Measurements from ENCODE around the gene CDK2.
"Not testable (repeated sequence)": the region's sequence is repeated elsewhere in the genome, so short reads cannot be mapped to it uniquely, and the experiment has no call there.

Gene CDK2

DNA sequence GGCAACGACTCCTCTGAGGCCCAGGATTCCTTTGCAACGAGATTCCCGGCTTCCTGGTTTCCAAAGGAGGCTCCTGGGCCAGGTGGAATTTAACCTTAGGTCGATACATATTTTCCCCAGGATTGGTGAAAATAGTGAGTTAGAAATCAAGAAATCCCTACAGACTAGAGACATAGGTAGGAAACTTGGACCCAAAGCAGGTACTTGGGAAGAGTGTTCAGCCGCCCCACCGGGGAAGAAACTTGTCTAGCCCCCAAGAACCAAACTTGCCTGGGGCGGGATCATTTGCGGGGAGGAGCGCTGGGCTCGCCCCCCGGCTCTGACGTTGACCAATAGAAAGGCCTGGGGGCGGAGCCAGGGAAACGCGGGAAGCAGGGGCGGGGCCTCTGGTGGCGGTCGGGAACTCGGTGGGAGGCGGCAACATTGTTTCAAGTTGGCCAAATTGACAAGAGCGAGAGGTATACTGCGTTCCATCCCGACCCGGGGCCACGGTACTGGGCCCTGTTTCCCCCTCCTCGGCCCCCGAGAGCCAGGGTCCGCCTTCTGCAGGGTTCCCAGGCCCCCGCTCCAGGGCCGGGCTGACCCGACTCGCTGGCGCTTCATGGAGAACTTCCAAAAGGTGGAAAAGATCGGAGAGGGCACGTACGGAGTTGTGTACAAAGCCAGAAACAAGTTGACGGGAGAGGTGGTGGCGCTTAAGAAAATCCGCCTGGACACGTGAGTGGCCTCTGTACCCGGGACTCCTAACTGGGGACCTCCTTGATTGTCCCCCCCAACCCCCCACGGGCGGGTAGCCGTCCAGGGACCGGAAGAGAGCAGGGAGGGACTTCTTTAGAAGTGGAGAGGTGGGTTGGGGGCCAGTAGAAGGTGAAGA lies at the start of gene CDK2:
Gene CDK2, plus strand, starts transcription at position 423 of the 874 bp plus-strand sequence. Its CDS starts 179 bp downstream, at position 602.
- peak; percentile 93 for DNase-seq

DNA sequence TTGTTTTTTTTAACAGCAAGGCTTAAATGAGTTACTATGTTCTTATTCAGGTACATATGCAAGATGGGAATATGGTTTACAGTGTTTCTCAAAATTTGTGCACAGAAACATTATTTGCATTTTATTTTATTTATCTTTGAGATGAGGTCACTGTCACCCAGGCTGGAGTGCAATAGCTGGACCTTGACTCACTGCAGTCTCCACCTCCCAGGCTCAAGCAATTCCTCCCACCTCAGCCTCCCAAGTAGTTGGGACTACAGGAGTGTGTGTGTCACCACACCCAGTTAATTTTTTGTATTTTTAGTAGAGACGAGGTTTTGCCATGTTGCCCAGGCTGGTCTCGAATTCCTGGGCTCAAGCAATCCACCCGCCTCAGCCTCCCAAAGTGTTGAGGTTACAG lies 47.6 kb upstream of the CDK2 start:
- not testable (repeated sequence) for DNase-seq

DNA sequence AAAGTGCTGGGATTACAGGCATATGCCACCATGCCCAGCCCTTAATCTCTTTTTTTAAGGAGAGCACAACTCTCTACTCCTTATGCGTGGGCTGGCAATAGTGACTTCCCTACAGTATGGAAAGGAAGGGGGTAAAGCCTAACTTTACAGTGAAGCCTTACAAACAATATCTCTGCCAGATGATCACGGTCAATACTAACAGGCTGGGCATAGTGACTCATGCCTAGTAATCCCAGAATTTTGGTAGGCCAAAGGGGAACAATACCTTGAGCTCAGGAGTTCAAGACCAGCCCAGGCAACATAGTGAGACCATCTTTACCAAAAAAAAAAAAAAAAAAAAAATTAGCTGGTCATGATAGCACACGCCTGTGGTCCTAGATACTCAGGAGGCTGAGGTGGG lies 44.5 kb upstream of the CDK2 start:
- no peak for DNase-seq

DNA sequence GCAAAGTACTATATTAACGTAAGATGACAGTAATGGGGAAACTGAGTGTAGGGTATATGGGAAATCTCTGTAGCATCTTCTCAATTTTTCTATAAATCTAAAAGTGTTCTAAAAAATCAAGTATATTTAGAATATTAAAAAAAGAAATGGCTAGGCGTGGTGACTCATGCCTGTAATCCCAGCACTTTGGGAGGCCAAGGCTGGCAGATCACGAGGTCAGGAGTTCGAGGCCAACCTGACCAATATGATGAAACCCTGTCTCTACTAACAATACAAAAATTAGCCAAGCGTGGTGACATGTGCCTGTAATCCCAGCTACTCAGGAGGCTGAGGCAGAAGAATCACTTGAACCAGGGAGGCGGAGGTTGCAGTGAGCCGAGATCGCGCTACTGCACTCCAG lies 43.0 kb upstream of the CDK2 start:
- DNase-seq = not testable (repeated sequence)

DNA sequence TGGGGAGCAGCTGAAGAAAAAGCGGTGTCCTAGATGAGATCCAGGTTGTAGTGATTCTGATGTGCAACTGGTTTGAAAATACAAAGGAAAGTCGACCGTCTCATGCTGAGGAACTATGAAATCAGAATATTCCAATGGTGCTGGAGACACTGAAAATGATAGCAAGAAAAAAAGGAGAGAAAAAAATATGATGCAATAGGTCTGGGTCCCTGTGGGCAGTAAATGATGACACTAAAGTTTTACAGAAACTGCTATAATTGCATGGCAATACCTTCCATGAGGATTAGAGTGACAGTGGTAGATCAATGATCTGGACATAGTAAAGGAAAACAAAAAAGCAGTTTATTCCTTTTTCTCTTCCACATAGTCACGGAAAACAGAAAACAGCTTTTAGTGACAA lies 41.3 kb upstream of the CDK2 start:
- no peak for DNase-seq

DNA sequence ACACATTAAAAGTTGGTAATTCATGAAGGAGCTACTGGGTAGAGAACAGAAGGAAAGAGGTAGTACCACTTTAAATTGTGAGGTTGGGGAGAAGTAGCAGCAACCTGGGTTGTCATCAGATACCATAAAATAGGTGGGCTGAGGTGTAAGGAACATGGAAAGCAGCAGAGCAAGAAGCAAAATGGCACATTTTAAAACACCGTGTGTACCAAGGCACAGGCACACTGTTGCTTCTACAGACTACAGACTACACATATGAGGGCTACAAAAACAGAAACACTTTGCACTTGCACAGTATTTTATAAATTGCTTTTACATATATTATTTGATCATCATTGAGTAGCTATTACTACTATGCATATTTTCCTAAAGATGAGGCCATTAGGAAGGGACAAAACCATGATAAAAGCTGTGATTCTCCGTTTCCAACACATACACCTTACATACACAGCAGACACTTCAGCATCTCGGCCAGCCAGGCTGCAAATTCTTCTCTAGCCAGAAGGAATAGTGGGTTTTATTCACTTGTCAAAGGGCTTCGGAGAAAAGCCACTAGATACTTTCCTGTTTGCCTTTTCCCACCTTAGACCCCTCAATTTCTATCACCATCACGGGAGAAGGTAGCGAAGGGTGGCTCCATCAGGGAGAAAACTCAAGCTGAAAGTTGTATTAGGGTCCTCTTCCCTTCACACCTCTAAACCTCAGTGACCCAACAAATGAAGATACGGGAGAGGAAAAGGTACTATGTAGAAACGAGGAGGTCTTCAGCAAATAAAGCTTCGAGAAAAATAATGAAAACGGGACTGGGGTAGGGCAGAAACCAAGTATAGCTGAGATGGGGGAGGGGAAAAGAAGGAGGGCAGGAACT lies 40.5 kb upstream of the CDK2 start:
- DNase-seq = no peak

DNA sequence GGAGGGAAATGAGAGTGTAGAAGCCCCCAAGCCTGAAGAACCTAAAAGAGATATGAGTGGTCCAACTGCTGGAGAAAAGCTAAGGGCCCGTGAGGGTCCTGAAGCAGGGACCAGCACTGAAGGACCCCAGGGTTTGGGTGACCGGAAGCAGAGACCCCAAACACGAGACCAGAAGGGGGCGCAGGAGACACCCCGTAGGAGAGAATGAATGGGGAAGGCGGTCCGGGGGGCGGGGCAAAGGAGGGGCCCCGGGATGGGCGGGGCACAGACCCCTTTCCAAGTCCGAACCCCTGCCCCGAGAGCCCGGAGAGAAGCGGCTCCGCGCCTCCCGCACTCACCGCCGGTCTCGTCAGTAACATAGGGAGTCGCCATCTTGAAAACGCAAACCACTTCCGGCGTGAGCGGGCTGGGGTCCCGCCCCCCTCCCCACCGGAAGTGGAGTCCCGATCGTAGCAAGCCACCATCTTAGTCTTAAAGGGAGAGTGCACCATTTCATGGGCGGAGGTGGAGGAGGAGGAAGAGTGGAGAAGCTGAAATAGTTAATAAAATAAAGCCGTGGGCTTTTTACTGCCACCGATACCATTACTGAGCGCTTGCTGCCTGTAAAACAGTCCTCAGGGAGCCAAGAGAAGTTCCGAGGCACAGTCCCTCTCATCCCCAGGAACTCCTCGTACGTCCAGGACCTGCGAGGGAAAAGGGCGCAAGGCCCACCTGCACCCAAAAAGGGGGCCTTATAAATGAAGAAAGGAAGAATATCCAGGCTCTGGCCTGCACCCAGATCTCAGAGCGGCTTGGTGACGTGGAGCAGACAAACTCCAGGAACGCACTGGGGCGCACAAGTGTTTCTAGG lies 39.7 kb upstream of the CDK2 start:
- peak; percentile 84 for DNase-seq

DNA sequence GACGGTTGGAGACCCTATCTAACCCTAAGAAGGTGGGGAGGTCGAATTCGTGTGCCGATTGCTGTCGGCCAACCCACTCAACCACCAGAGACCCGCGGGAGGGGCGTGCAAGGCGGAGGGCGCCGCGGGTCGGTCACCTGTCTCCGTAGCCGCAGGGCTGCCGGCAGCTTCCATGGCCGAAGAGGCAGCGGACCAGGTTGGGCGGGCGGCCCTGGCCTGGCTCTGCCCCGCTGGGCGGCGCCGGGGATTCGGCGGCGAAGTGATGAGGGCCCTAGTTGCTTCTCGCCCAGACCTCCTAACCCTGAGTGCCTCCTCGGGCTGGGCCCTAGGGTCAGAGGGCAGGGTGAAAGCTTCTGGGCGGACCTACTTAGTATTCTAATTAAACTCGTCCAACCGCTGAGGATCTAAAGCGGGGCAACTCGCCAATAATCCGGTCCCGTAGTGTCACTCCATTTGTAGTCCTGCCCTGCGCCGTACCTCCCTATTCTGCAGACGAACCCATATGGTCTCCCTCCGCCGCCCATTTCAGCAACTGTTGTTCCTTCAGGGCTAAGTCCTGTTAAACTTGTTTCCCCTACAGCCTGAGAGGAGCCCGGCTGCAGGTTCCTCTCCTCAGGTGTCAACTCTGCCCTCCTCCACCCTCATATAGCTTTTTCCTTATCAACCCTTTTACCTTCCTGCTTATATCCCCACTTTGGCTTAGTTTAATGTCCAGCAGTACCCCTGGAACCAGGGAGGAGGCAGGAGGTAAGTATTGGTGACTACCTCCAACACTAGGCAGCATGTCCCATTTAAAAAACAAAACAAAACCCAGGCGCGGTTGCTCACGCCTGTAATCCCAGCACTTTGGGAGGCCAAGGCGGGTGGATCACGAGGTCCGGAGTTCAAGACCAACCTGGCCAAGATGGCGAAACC lies 38.8 kb upstream of the CDK2 start, which contains the start of gene PYM1:
Gene PYM1, minus strand, starts transcription at position 307 of the 915 bp plus-strand sequence. Its CDS starts 133 bp downstream, at position 174.
- peak; percentile 54 for DNase-seq

DNA sequence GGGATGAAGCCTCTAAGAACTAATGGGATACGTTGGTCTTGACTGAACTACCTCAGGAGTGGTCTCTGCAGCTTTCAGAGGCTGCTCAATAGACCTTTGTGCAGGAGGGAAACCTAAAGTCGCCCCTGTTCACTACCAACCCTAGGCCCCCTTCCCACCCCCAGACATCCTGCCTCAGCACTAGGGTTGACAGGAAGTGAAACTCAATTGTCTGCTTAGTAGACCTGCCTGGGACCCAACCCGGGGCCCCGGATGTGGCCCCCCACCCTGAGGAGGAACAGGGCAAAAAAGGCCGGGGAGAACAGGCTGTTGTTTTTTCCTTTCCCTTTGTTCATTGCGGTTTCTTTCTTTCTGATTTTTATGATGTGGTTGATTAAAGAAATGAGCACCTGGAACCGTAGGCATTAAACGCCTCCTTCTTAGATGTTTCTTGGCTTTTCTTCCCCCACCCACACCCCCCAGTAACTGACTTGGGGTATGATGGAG lies 37.3 kb upstream of the CDK2 start:
- peak; percentile 78 for DNase-seq

DNA sequence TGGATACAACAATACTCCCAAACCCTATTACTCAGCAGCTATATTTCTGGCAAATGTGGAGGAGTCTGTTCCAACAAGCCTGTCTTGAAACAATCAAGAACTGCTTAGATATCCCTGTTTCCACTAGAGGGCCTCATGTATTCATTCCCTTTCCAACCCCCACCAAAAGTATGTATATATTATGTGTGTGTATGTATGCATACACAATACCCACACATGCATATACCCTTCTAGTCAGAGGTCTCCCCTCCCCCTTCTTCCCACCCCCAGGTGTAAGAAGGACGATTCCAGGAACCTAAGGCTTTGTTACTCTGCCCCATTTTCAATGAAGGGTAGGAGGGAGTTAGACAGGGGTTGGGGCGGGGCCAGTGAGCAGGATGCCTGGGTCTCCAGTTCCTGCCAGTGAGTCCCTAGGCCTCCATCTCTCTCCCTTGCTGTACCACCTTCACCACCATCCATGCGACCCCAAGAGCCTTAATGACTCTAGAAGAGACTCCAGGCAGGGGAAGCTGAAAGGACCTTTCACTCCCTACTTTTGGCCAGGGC lies 35.8 kb upstream of the CDK2 start, which contains the start of gene DGKA:
Gene DGKA, plus strand, starts transcription at position 392 of the 546 bp plus-strand sequence. CDS start 5,342 bp downstream, outside the sequence.
- peak; percentile 75 for DNase-seq

DNA sequence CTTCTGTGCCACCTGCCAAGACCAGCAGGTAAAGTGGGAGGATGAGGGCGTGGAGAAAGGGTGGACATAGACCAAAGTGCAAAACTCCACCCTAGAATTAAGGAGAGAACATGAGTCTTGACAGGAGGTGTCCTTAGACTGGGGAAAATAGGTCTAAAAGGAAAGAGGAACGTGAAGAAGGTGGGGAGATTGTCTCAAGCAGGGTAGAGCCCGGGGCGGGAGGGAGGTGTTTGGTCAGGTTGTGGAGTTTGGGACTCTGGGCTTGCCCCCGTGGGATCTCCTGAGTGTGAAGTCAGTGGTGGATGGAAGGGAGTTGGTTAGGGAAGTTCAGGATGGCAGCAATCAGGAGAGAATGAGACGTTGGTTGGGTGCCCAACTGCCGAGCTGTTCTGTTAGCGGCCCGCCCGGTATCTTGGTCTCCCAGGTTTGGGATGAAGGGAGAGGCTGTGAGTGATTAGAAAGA lies 35.3 kb upstream of the CDK2 start:
- DNase-seq = no peak

DNA sequence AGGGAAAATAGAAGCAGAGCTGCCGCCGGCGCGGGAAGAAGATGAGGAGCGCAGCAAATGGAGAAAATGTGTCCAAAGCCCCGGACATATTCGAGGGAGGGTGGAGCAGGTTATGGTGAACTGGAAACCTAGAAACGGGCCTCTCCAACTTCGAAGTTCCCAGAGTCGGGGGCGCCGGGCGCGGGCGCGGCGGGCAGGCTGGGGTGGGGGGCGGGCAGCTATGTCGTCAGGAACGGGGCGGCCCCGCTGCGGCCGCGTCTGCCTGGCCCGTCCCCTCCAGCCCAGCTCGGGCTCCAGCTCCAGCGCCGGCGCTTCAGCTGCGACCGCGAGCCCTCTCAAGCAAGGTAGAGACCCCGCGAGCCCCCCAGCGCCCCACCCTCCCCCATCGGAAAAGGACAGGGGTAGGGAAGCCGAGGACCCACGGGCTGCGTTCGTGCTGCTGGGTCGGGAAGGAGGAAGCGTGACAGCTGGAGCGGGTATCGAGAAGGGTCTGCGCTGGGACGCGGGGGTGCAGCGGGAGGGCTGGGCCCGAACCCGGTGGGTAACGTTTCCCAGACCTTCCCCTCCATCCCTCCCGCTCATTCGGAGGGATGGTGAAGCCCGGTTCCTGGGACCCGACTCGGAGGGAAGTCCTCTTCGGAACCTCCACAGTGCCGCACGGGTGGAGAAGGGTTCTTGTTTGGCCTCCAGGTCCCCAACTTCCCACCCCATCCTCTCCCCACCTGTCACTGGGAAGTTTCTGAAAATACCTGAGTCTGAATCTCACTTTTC lies 34.7 kb upstream of the CDK2 start:
- no peak for DNase-seq

DNA sequence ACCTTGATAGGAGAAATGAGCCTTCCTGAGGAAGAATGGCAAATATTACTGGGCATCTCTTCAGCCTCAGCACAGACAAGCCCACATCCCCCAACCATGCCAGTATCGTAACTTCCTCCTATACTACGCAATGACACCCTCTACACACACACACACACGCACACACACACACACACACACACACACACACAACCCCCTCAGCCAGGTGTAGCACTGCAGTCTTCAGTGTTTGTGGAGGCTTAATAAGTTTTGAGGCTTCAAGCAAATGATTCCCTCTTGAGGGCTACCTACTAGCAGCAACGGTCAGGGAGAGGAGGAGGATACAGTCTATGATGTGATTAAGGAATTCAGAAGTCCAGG lies 34.1 kb upstream of the CDK2 start:
- no peak for DNase-seq

DNA sequence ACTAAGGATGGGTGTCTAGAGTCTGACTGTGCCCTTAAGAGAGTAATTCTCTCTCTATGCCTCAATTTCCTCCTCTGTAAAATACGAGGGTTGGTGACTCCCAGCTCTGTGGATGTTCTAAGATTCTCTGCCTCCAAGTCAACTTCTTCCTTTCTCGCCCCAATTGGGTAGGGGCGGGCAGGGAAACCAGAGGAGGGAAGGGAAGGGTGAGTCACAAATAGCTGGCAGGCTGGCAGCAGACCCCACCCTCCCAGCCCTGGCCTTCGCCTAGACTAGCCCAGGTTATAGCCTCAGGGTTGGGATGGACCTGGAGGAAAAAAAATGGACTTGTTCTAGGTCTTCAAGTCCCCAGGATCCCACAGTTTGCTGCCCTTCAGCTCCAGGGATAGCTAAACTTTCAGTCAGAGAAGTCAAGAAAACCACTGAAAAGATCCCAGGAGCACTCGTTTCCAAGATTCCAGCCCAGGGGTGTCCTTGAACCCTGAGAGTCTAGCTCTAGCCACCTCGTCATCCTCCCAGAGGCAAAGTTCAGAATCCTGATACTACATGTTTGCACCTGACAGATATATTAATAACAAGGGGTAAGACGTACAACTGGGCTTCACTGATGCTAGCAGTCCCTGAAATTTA lies 33.3 kb upstream of the CDK2 start:
- DNase-seq = no peak

DNA sequence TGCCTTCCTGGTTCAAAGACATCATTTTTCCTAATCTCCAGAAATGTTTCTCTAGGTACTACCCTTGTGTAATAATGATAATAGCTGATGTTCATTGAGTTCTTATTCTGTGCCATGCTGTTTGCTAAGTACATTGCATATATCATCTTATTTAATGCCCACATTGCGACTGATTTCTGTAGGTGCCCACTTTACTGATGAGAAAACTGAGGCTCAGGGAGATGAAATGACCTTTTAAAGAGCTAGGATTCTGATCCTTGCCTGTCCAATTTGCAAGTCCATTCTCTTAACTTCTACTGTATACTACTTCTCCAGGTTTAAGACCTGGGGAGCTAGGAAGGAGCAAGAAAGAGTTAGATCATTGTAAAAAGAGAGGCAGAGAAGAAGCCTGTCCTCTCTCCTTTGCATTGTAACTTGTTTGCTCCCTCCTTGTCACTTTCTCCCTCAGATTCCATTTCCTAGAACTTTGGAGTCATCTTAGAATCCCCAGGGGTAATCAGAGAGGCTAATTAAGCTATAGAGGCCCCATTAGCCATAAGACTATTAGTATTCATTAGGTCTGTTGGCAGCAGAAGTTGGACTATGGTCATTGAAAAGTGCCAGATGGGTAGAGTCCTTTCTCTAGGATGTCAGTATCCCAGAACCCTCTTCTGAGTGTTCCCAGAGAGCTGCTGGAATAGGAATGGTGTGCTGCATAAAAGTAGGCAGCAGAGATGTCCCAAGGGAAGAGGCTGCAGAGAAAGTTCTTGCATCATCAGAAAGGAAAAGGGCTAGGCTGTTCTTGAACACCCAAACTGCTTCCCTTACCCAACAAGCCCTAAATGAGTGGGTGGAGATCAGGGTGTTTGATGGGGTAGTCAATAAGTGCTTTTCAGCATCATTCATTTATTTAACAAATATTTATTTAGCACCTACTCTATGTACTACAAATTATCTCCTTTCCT lies 32.6 kb upstream of the CDK2 start:
- no peak for DNase-seq

DNA sequence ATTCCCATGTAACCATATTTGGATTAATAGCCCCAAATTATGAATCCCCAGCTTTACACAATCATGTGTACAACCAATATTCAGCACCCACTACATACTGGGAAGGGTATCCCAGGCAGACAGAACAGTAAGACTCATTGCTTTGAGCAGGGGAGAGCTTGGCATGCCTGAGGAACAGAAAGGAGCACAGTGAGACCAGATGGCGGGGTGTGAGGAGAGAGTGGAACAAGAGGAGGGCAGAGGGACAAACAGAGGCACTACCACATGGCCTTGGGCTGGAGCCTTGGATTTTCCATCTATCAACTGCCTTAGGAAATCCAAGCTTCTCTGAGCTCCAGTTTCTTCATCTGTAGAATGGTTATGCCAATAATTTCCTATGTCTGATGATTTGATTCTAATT lies 31.9 kb upstream of the CDK2 start:
- DNase-seq = no peak

DNA sequence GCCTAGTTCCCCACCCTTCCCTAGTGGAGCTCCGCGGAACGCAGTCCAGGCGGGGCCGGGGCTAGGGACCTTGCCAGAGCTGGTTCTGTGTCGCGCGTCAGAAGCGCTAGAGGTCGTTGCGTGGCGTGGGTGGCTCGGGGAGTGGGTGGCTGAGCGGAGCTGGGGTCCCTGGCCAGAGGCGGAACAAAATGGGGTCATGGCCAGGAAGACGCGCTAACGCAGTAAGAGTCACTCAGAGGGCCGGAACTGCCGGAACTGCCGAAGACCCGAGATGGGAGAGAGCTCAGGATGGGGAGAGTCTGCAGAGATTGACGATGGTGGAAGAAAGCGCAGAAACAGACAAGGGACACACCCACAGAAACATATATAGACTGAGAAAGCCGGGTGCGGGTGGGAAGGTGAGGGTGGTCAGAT lies 30.9 kb upstream of the CDK2 start:
- no peak for DNase-seq

DNA sequence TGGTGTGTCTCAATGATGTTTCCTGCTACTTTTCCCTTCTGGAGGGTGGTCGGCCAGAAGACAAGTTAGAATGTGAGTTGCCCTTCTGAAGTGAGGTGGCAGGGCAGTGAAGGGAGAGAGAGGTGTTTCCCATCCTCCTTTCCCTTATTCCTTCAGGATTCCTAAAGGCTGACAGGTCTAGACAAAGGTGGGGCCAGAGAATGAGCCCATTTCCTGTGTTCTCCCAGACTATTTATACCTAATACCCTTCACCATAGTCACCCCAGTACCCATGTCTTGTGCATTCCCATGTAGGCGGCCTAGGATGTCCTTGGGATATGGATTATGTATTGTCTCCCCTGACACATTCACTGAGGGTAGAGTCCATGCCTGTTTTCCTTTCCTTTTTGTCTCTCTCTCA lies 28.6 kb upstream of the CDK2 start:
- no peak for DNase-seq

All from stimulated activated CD4-positive, alpha-beta T cell treated with anti-CD3 and anti-CD28 coated beads, Interleukin-12 subunit alpha, Interleukin-12 subunit beta, amount 100 ng/mL, for 4 hours (primary cell).